ENCODE results near the gene TCEA3. TPM values are rescaled to one million over a fixed set of nuclear protein-coding genes. Genes with fewer than 3 reads are reported as not detected.

The TCEA3 gene
- total RNA-seq, 8 experiments from 2014 or later = 1.6 to 17.6 (median 2.9) TPM

- H3K4me3 ChIP-seq = no peak overlapping the region
- H3K27ac ChIP-seq = no peak overlapping the region
- ATAC-seq (replicated peaks in 6 of 8) = no peak
- in situ Hi-C loops (cut with MboI; ENCODE audit: low pct_unique_long_range_greater_than_20kb in 2 of 9, low sequenced_read_pairs in 9 of 9, unreplicated experiment in 9 of 9) = no loop called here
- 47 to 100% (median 68%) methylated on average over 1 to 2 of the region's 2 CpGs; no CpG with 5 or more reads in 1 of the 10 experiments for WGBS, 10 experiments
- peaks cover 17 to 18% of the 10 kb centered on the region in 2 donors for H3K4me1 ChIP-seq (replicated peaks in 1 of 2)
These were observed 58.4 kb downstream of the TCEA3 start for GRCh38 chr1:23366146-23366545.

GRCh38 chr1:23362218-23362713, 62.3 kb downstream of the TCEA3 start:
- H3K4me3 ChIP-seq = no peak overlapping the region
- H3K4me1 ChIP-seq (replicated peaks in 1 of 2) = peaks cover under 1 to 8% of the 10 kb centered on the region in 2 donors
- no peak overlapping the region for H3K27ac ChIP-seq
- in situ Hi-C loops (cut with MboI; ENCODE audit: low pct_unique_long_range_greater_than_20kb in 2 of 9, low sequenced_read_pairs in 9 of 9, unreplicated experiment in 9 of 9) = no loop called here
- ATAC-seq (replicated peaks in 6 of 8) = peak in 3 of 8 experiments; percentile 3 to 24 (median 23)
- 88 to 100% (median 99%) methylated on average over 2 to 11 of the region's 13 CpGs; no CpG with 5 or more reads in 3 of the 10 experiments for WGBS, 10 experiments

DNA sequence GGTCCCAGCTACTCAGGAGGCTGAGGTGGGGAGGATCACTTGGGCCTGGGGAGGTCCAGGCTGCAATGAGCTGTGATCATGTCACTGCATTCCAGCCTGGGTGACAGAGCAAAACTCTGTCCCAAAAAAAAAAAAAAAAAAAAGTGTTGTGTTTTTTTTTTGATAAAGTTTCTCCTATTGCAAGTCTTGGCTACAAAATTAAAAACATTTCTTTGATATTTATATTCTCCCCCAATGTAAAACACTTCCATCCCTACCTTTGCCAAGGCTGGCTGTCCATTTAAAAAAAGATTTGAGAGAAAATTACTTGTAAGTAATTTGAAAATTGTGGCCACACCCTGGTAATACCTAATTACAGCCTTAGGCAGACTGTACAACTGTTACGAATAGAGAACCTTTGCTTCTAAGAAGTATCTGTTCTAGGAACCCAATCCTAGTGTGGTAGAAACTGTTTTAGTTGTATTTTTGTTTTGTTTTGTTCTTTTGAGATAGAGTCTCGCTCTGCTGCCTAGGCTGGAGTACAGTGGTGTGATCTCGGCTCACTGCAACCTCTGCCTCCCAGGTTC, 66.2 kb downstream of the TCEA3 start:
- ATAC-seq (replicated peaks in 6 of 8) = peak in 2 of 8 experiments; percentile 16 to 55
- Histone ChIP-seq H3K27ac (no peak overlapping the region), H3K4me1 (replicated peaks in 1 of 2) (peaks cover 0 to 10% of the 10 kb centered on the region in 2 donors), H3K4me3 (no peak overlapping the region)
- 71 to 100% (median 100%) methylated on average over 1 to 3 of the region's 3 CpGs for WGBS, 10 experiments
- in situ Hi-C loops (cut with MboI; ENCODE audit: low pct_unique_long_range_greater_than_20kb in 2 of 9, low sequenced_read_pairs in 9 of 9, unreplicated experiment in 9 of 9) = no loop called here

- 0 to 22% (median 16%) methylated on average over 1 to 3 of the region's 3 CpGs for WGBS, 10 experiments
These were observed 67.2 kb downstream of the TCEA3 start for GRCh38 chr1:23357138-23357908.

GRCh38 chr1:23356471-23357137, 67.9 kb downstream of the TCEA3 start:
- WGBS, 10 experiments = 26 to 83% (median 48%) methylated on average over 5 to 8 of the region's 8 CpGs
- in situ Hi-C loops (cut with MboI; ENCODE audit: low pct_unique_long_range_greater_than_20kb in 2 of 9, low sequenced_read_pairs in 9 of 9, unreplicated experiment in 9 of 9) = no loop called here
- Histone ChIP-seq H3K4me3 (no peak overlapping the region), H3K4me1 (replicated peaks in 1 of 2) (peaks cover 0 to 10% of the 10 kb centered on the region in 2 donors), H3K27ac (no peak overlapping the region)
- ATAC-seq (replicated peaks in 6 of 8) = peak in 4 of 8 experiments; percentile 81 to 86 (median 84)

More at GRCh38 chr1:23357138-23357908, 67.2 kb downstream of the TCEA3 start:
- Histone ChIP-seq H3K4me1 (replicated peaks in 1 of 2) (peaks cover 0 to 10% of the 10 kb centered on the region in 2 donors), H3K27ac (no peak overlapping the region), H3K4me3 (no peak overlapping the region)
- in situ Hi-C loops (cut with MboI; ENCODE audit: low pct_unique_long_range_greater_than_20kb in 2 of 9, low sequenced_read_pairs in 9 of 9, unreplicated experiment in 9 of 9) = no loop called here
- no peak for ATAC-seq (replicated peaks in 6 of 8)

DNA sequence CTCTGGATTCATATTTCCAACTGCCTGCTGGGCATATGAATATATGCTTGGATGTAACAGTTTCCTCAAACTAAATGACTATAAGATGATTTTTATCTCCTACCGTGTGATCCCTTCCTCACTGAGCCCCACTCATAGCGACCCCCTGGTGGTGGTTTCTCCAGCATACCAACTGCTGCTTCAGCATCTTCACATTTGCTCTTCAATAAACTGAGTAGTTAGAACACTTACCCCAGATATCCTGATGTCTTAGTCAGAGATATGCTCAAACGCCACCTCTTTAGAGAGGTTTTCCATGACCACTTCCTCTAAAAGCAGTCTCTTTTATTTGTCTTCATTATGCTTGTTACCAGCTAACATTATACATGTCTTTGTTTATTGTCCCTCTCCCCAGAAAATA, 70.3 kb downstream of the TCEA3 start:
- Histone ChIP-seq H3K4me1 (replicated peaks in 1 of 2) (peaks cover 0 to 10% of the 10 kb centered on the region in 2 donors), H3K27ac (no peak overlapping the region), H3K4me3 (no peak overlapping the region)
- peak in 1 of 8 experiments; percentile 73 for ATAC-seq (replicated peaks in 6 of 8)
- 0 to 100% (median 55%) methylated on average over 1 to 3 of the region's 3 CpGs; no CpG with 5 or more reads in 1 of the 10 experiments for WGBS, 10 experiments
- in situ Hi-C loops (cut with MboI; ENCODE audit: low pct_unique_long_range_greater_than_20kb in 2 of 9, low sequenced_read_pairs in 9 of 9, unreplicated experiment in 9 of 9) = no loop called here

DNA sequence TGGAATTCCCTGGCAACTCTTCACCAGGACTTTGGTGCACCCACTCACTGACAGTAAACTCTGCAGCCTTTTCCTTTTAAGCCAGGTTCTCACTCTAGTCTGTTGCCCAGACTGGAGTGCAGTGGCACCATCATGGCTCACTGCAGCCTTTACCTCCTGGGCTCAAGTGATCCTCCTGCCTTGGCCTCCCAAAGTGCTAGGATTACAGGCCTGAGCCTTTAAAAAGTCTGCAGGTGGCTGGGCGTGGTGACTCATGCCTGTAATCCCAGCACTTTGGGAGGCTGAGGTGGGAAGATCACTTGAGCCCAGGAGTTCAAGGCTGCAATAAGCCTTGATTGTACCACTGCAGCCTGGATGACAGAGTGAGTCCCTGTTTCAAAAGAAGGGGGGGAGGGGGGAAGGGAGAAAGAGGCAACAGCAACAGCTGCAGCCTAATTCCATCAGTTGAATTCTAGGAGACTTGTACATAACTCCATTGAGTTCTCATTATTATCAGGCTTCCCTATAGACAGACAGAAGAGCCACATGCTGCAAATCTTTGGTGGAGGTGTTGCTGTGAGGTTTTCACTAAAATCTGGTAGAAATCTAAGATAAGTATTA, 72.4 kb downstream of the TCEA3 start:
- in situ Hi-C loops (cut with MboI; ENCODE audit: low pct_unique_long_range_greater_than_20kb in 2 of 9, low sequenced_read_pairs in 9 of 9, unreplicated experiment in 9 of 9) = no loop called here
- no peak for ATAC-seq (replicated peaks in 6 of 8)
- 44% methylated on average over 1 of the region's 1 CpG; no CpG with 5 or more reads in 9 of the 10 experiments for WGBS, 10 experiments
- Histone ChIP-seq H3K4me3 (no peak overlapping the region), H3K27ac (no peak overlapping the region), H3K4me1 (replicated peaks in 1 of 2) (peaks cover 0 to 6% of the 10 kb centered on the region in 2 donors)

DNA sequence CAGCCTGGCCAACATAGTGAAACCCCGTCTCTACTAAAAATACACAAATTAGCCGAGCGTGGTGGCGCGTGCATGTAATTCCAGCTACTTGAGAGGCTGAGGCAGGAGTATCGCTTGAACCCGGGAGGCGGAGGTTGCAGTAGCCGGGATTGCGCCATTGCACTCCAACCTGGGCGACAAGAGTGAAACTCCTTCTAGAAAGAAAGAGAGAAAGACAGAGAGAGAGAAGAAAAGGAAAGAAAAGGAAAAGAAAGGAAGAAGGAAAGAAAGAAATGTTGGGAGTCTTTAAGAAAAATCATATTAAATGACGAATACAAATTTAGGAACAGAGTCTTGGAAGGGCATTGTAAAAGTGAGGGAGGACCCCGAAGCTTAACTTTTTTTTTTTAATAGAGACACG, 78.6 kb downstream of the TCEA3 start:
- Histone ChIP-seq H3K4me3 (no peak overlapping the region), H3K4me1 (replicated peaks in 1 of 2) (peaks cover 6 to 7% of the 10 kb centered on the region in 2 donors), H3K27ac (no peak overlapping the region)
- WGBS, 10 experiments = 94 to 100% (median 97%) methylated on average over 3 to 14 of the region's 14 CpGs
- in situ Hi-C loops (cut with MboI; ENCODE audit: low pct_unique_long_range_greater_than_20kb in 2 of 9, low sequenced_read_pairs in 9 of 9, unreplicated experiment in 9 of 9) = no loop called here
- ATAC-seq (replicated peaks in 6 of 8) = no peak

DNA sequence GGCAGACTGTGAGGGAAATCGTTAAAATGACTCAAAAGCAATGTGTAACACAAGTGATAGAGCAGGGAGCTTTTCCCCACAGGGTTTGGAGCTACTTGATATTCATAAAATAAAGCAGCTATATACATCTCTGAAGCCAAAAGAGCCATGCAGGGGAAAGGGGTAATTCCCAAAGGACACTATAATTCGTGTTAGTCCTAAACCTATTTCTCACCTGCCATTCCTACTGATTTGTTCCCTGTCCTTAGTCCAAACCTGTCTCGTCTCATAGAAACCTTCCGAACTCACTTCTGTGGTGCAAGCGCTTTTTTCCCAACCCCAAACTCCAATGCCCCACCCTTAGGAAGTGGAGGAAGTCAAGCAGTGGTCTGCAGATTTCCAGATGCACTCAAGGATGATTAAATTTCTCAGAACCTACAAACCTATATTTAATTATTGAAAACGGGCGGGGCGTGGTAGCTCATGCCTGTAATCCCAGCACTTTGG, 79.5 kb downstream of the TCEA3 start:
- in situ Hi-C loops (cut with MboI; ENCODE audit: low pct_unique_long_range_greater_than_20kb in 2 of 9, low sequenced_read_pairs in 9 of 9, unreplicated experiment in 9 of 9) = no loop called here
- H3K4me1 ChIP-seq (replicated peaks in 1 of 2) = peaks cover 13 to 15% of the 10 kb centered on the region in 2 donors
- H3K27ac ChIP-seq = peak overlapping the region; percentile 96 to 98
- WGBS, 10 experiments = 0 to 57% (median 10%) methylated on average over 1 to 8 of the region's 8 CpGs; no CpG with 5 or more reads in 3 of the 10 experiments
- ATAC-seq (replicated peaks in 6 of 8) = no peak
- H3K4me3 ChIP-seq = peak overlapping the region; percentile 38 to 96 (median 43)

DNA sequence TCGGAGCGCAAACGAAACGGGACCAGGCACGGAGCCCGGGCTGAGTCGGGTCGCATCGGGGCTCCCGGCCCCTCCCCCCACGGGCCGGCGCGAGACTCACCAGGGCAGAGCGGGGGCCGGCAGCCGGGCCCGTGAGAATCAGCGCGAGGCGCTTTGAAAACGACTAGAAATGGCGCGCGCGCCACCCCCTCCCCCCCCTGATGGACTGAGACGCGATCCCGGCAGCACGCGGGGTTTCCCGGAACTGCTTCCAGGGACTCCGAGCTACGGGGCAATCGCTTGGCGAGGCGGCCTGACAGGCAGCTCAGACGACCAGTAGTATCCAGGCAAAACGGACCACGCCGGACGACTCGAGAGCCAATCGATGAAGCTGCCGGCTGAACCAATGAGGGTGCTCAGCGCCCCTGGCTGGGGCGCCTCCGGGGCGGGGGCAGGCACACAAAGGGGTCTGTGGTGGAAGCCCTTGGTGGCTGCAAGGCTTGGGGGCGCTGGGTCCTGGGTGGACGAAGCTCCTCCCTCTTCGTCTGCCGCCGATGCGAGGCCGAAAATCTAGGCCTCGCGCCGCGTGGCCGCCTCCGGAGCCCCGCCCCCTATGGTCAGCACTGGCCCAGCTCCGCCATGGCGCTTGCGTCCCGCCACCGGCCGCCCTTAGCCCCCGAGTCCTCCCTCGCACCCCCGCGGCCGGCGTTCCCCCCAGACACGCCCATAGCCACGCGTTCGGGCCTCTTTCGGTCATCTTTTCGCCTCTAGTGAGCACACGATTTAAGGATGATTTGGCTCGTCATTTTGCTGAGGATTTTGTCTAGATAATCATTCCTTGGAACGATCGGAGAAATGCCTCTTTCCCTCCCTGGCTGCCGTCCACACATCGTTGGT, 80.2 kb downstream of the TCEA3 start, which contains the start of gene HNRNPR:
TSS of gene HNRNPR (minus strand) at position 174 of the 876 bp plus-strand sequence. CDS start 3,276 bp downstream, outside the sequence.
- Histone ChIP-seq H3K4me1 (replicated peaks in 1 of 2) (peaks cover 18 to 21% of the 10 kb centered on the region in 2 donors), H3K4me3 (peak within 1 kb of the TSS; percentile 73 to 96 (median 79)), H3K27ac (peak within 1 kb of the TSS; percentile 97 to 98)
- in situ Hi-C loops (cut with MboI; ENCODE audit: low pct_unique_long_range_greater_than_20kb in 2 of 9, low sequenced_read_pairs in 9 of 9, unreplicated experiment in 9 of 9) = no loop called here
- peak; percentile 90 to 96 (median 95) for ATAC-seq (replicated peaks in 6 of 8)
- WGBS, 10 experiments = 0 to 1% (median 0%) methylated on average over 1 to 21 of the region's 87 CpGs; no CpG with 5 or more reads in 3 of the 10 experiments

GRCh38 chr1:23343221-23344110, 81.1 kb downstream of the TCEA3 start:
- in situ Hi-C loops (cut with MboI; ENCODE audit: low pct_unique_long_range_greater_than_20kb in 2 of 9, low sequenced_read_pairs in 9 of 9, unreplicated experiment in 9 of 9) = no loop called here
- peak overlapping the region; percentile 73 to 96 (median 79) for H3K4me3 ChIP-seq
- H3K27ac ChIP-seq = peak overlapping the region; percentile 97 to 98
- peak in 2 of 8 experiments; percentile 9 to 17 for ATAC-seq (replicated peaks in 6 of 8)
- 0 to 7% (median 0%) methylated on average over 3 to 18 of the region's 66 CpGs; no CpG with 5 or more reads in 1 of the 10 experiments for WGBS, 10 experiments
- H3K4me1 ChIP-seq (replicated peaks in 1 of 2) = peaks cover 27 to 30% of the 10 kb centered on the region in 2 donors
